ENCODE measurements around the gene NANOGP8.

The NANOGP8 gene

GRCh38 chr15:35058534-35059054 is 26.5 kb downstream of the NANOGP8 start:
- no peak for DNase-seq

- DNase-seq, result no peak
Measured at GRCh38 chr15:35055416-35056105, 29.5 kb downstream of the NANOGP8 start.

GRCh38 chr15:35054380-35054779 is 30.7 kb downstream of the NANOGP8 start:
- no peak for DNase-seq

- DNase-seq, result no peak
Measured at GRCh38 chr15:35047996-35048395, 37.1 kb downstream of the NANOGP8 start.

GRCh38 chr15:35047528-35047927 is 37.6 kb downstream of the NANOGP8 start:
- no peak for DNase-seq

GRCh38 chr15:35043373-35044095 is 41.6 kb downstream of the NANOGP8 start:
- no peak for DNase-seq

GRCh38 chr15:35040339-35041255 is 44.5 kb downstream of the NANOGP8 start:
- DNase-seq, result no peak

GRCh38 chr15:35038626-35039451 is 46.3 kb downstream of the NANOGP8 start:
- DNase-seq, result no peak
